A549 treated with DMSO at 1 μM for 4 hours (cell line): ENCODE results near the gene TYSND1. TPM values are rescaled to one million over a fixed set of nuclear protein-coding genes. Genes with fewer than 3 reads are reported as not detected.

ENCODE experiments used
- total RNA-seq: library from RNA; stranded (reverse); fragments of 200-300 nt; extraction: Qiagen RNA extraction; gene quantifications from 5 replicates; pipeline ENCODE4 v1.2.3, GENCODE V29; 2022; ENCODE audit warnings: low read depth

The TYSND1 gene, protein sequence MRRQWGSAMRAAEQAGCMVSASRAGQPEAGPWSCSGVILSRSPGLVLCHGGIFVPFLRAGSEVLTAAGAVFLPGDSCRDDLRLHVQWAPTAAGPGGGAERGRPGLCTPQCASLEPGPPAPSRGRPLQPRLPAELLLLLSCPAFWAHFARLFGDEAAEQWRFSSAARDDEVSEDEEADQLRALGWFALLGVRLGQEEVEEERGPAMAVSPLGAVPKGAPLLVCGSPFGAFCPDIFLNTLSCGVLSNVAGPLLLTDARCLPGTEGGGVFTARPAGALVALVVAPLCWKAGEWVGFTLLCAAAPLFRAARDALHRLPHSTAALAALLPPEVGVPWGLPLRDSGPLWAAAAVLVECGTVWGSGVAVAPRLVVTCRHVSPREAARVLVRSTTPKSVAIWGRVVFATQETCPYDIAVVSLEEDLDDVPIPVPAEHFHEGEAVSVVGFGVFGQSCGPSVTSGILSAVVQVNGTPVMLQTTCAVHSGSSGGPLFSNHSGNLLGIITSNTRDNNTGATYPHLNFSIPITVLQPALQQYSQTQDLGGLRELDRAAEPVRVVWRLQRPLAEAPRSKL
- 13.1 to 19.4 TPM (median 18.4 TPM) in 5 replicates for total RNA-seq

DNA sequence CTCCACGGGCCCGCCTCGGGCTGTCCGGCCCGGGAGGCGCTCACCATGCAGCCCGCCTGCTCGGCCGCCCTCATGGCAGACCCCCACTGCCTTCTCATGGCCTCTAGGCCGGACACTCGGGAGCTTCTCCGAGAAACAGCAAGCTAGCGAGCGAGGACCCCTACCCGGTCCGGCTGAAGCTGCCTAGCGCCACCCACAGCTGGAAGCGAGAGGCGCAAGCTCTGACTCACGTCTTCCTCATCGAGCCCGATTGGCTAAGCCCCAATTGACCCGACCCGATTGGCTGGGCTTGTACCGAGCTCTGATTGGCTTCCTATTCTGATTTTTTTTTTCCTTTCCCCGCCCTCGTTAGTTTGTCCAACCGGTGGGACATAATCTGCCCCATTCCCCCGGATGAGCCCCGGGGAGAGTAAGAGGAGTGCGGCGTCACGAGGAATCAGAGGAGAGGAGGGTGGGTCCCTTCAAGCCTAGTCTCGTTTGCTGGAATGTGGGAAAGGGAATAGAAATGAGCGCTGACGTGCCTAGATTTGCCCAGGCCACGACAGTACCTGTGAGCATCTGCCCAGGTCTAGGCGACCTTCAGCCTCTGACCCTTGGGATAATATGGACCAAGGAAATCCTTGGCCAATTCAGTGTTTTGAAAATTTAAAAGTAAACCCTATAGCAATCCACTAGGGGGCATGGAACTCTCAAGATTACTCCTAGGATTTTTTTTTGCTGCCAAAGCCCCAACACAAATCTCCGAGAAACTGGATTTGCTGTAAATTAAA lies at the start of gene TYSND1:
Gene TYSND1 (minus strand): TSS at position 212 of the 770 bp plus-strand sequence. CDS start 114 bp downstream, at position 98.

GRCh38 chr10:70132098-70133029 lies 14.1 kb downstream of the TYSND1 start, which contains the start of gene AIFM2:
AIFM2 (minus strand) TSS chr10:70132825; CDS start chr10:70124084, 8,741 bp downstream.

Other genes with a start within 250 kb of the TYSND1 start
- gene MACROH2A2, start 93.9 kb downstream of the TYSND1 start, total RNA-seq, result 24.8 to 30.7 TPM (median 27.9 TPM) in 5 replicates
- gene AIFM2, start 13.9 kb downstream of the TYSND1 start, total RNA-seq, result 33.8 to 38.4 TPM (median 35.0 TPM) in 5 replicates
- gene SAR1A, start 23.8 kb upstream of the TYSND1 start, total RNA-seq, result 75.6 to 90.0 TPM (median 83.4 TPM) in 5 replicates
- gene PPA1, start 86.7 kb upstream of the TYSND1 start, total RNA-seq, result 192 to 215 TPM (median 206 TPM) in 5 replicates
- gene NPFFR1, start 137.3 kb upstream of the TYSND1 start, total RNA-seq, result 0.01 TPM in 2 of 5 replicates, not detected in the others
- gene LRRC20, start 235.9 kb upstream of the TYSND1 start, total RNA-seq, result 16.9 to 20.8 TPM (median 20.1 TPM) in 5 replicates